ENCODE results near the gene SMAD5. TPM values are rescaled to one million over a fixed set of nuclear protein-coding genes. Genes with fewer than 3 reads are reported as not detected.
A peak's percentile ranks its signal among the peaks of the same experiment; 100 is the strongest.

SMAD5 gene
- total RNA-seq, 1 experiment from 2014 or later: 69.3 TPM

DNA sequence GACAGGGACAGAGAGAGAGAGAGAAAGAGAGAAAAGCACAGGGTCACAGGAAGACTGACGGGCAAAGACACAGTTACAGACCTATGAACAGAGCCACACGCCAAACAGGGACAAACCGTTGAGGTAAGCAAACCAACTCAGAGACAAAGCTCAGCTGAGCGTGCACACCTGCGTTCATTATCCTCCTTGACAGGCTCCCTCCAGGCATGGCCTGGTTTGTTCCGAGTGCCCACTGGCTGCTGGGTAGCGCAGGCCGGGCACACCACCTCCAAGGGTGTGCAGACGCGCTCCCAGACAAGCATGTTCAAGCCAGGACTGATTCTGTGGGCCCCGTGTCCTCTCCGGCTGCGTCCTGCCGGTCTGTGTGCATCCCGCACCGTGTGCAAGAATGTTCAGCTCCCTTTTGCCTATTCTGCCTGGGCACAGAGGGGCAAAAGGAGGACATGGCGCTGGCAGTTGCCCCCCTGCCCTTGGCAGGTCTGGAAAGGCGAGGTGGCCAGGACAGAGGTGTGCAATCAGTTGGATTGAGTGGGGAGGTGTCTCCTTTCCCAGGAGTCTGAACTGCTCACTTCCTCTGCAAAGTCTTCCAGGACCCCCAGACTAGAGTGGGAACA lies 60.8 kb downstream of the SMAD5 start:
- H3K4ac ChIP-seq (ENCODE audit: low read depth, low read length): no peak overlapping the region
- no peak overlapping the region for H3K9ac ChIP-seq (ENCODE audit: extremely low read depth, insufficient read length, low read length)
- no peak overlapping the region for H2BK20ac ChIP-seq (ENCODE audit: low read depth, low read length, poor library complexity, severe bottlenecking)
- WGBS (ENCODE audit: extremely low coverage, insufficient read length, low lambda C conversion rate): no CpG with 5 or more reads among the region's 18 CpGs
- no peak overlapping the region for H2AK5ac ChIP-seq (ENCODE audit: insufficient read length, low read length)
- TF ChIP-seq, protein P1, sequence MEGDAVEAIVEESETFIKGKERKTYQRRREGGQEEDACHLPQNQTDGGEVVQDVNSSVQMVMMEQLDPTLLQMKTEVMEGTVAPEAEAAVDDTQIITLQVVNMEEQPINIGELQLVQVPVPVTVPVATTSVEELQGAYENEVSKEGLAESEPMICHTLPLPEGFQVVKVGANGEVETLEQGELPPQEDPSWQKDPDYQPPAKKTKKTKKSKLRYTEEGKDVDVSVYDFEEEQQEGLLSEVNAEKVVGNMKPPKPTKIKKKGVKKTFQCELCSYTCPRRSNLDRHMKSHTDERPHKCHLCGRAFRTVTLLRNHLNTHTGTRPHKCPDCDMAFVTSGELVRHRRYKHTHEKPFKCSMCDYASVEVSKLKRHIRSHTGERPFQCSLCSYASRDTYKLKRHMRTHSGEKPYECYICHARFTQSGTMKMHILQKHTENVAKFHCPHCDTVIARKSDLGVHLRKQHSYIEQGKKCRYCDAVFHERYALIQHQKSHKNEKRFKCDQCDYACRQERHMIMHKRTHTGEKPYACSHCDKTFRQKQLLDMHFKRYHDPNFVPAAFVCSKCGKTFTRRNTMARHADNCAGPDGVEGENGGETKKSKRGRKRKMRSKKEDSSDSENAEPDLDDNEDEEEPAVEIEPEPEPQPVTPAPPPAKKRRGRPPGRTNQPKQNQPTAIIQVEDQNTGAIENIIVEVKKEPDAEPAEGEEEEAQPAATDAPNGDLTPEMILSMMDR (conservative IDR thresholded peaks at IDR 0.05): no peak
- Mint-ChIP-seq H3K27ac (no peak overlapping the region), H3K9me3 (no peaks in the 10 kb centered on the region), H3K4me3 (peak overlapping the region; percentile 52 to 84), H3K4me1 (peaks cover 16 to 23% of the 10 kb centered on the region in 2 experiments), H3K36me3 (ENCODE audit: insufficient read depth in 1 of 3, low read depth in 3 of 3) (peaks cover 0 to 8% (median 2%) of the 10 kb centered on the region in 3 experiments; a peak in 3 of 7 replicates), H3K27me3 (ENCODE audit: low read depth) (peaks cover 99% of the 10 kb centered on the region)
- no peak overlapping the region for H3K18ac ChIP-seq (ENCODE audit: insufficient read length, low read depth, low read length)
- H2BK15ac ChIP-seq (ENCODE audit: low read depth, low read length): no peak overlapping the region
- H3K27ac ChIP-seq (ENCODE audit: insufficient read length, low read depth, low read length): no peak overlapping the region
- no peak overlapping the region for H2BK120ac ChIP-seq (ENCODE audit: low read depth, low read length, poor library complexity, severe bottlenecking)
- no peak overlapping the region for H3K56ac ChIP-seq (ENCODE audit: insufficient read length, low read depth, low read length)
- DNase-seq: no peak
- H3T11ph ChIP-seq (ENCODE audit: low read length): no peak overlapping the region
- H3K4me2 ChIP-seq (ENCODE audit: insufficient read depth, insufficient read length, low read length): peak overlapping the region; percentile 69
- H2AFZ ChIP-seq (ENCODE audit: low read length): no peak overlapping the region
- H3K14ac ChIP-seq (ENCODE audit: insufficient read depth, low read length): no peak overlapping the region
- no peaks in the 10 kb centered on the region for H3K4me1 ChIP-seq (ENCODE audit: insufficient read depth, low read length)
- H4K91ac ChIP-seq (ENCODE audit: insufficient read length, low read depth, low read length): no peak overlapping the region
- H3K23ac ChIP-seq (ENCODE audit: insufficient read length, low read depth, low read length): no peak overlapping the region
- no peaks in the 10 kb centered on the region for H3K79me1 ChIP-seq (ENCODE audit: insufficient read depth, low read depth, low read length, poor library complexity, severe bottlenecking)
- no peak overlapping the region for H4K8ac ChIP-seq (replicated peaks; ENCODE audit: insufficient read length, low read depth, low read length)
- H4K20me1 ChIP-seq (ENCODE audit: control insufficient read depth, insufficient read depth, insufficient read length): no peaks in the 10 kb centered on the region
- H2BK12ac ChIP-seq (ENCODE audit: insufficient read length, low read depth, low read length): no peak overlapping the region
- no peak overlapping the region for H4K5ac ChIP-seq (ENCODE audit: insufficient read length, low read depth, low read length)
- H3K9me3 ChIP-seq (ENCODE audit: control insufficient read depth, low read depth, low read length): no peaks in the 10 kb centered on the region
- peaks cover 16% of the 10 kb centered on the region for H3K23me2 ChIP-seq (ENCODE audit: insufficient read length, low read depth, low read length, poor library complexity, severe bottlenecking)
- no peaks in the 10 kb centered on the region for H3K79me2 ChIP-seq (ENCODE audit: insufficient read depth, low read length)
- no peak overlapping the region for H2BK5ac ChIP-seq (ENCODE audit: insufficient read length, low read length)
- peaks cover 59% of the 10 kb centered on the region for H3K27me3 ChIP-seq (ENCODE audit: insufficient read depth, low read length)

Data from H9 (cell line).